Measurements from ENCODE around the gene C19orf85. TPM values are rescaled to one million over a fixed set of nuclear protein-coding genes. Genes with fewer than 3 reads are reported as not detected.

The C19orf85 gene
- polyA plus RNA-seq, 2 of the 4 experiments (the other 2 are of a cell fraction): not detected

- 88% methylated on average over 14 of the region's 14 CpGs for WGBS (ENCODE audit: missing lambda C conversion rate)
- POLR2A ChIA-PET: no interaction called here
- CTCF ChIA-PET: interaction anchor here (1.4 to 3.7 kb wide), 3 partner anchors 11 to 315 kb away, joined by 3 to 39 read pairs (median 7); no protein-coding TSS in a partner anchor
- H3K4me3 ChIP-seq: no peak overlapping the region
- no peak for DNase-seq (ENCODE audit: low read depth in 1 of 2, low spot score in 1 of 2)
- H3K27ac ChIP-seq: no peak overlapping the region
- no peak overlapping the region for H3K4me2 ChIP-seq
- no peaks in the 10 kb centered on the region for H3K9me3 ChIP-seq
- no peak for ATAC-seq
- TF ChIP-seq, protein P1, sequence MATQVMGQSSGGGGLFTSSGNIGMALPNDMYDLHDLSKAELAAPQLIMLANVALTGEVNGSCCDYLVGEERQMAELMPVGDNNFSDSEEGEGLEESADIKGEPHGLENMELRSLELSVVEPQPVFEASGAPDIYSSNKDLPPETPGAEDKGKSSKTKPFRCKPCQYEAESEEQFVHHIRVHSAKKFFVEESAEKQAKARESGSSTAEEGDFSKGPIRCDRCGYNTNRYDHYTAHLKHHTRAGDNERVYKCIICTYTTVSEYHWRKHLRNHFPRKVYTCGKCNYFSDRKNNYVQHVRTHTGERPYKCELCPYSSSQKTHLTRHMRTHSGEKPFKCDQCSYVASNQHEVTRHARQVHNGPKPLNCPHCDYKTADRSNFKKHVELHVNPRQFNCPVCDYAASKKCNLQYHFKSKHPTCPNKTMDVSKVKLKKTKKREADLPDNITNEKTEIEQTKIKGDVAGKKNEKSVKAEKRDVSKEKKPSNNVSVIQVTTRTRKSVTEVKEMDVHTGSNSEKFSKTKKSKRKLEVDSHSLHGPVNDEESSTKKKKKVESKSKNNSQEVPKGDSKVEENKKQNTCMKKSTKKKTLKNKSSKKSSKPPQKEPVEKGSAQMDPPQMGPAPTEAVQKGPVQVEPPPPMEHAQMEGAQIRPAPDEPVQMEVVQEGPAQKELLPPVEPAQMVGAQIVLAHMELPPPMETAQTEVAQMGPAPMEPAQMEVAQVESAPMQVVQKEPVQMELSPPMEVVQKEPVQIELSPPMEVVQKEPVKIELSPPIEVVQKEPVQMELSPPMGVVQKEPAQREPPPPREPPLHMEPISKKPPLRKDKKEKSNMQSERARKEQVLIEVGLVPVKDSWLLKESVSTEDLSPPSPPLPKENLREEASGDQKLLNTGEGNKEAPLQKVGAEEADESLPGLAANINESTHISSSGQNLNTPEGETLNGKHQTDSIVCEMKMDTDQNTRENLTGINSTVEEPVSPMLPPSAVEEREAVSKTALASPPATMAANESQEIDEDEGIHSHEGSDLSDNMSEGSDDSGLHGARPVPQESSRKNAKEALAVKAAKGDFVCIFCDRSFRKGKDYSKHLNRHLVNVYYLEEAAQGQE (IDR thresholded peaks at IDR 0.05): no peak
- TF ChIP-seq HEYL (CRISPR knock-in tag; IDR thresholded peaks at IDR 0.05): no peak
- no peak for TF ChIP-seq POLR2A (IDR thresholded peaks at IDR 0.05; ENCODE audit: low read length)
- TF ChIP-seq BCL3 (IDR thresholded peaks at IDR 0.05): no peak
- no peak for TF ChIP-seq HOXA7 (CRISPR knock-in tag; IDR thresholded peaks at IDR 0.05)
- peaks cover 33% of the 10 kb centered on the region for H3K4me1 ChIP-seq
- no peak for FAIRE-seq
Observed at GRCh38 chr19:55456347-55456746, 8.2 kb downstream of the C19orf85 start.

- no peak for ATAC-seq
- CTCF ChIA-PET: interaction anchor here (0.9 to 4.3 kb wide), 5 partner anchors 12 to 158 kb away, joined by 3 to 39 read pairs (median 7); no protein-coding TSS in a partner anchor
- H3K9me3 ChIP-seq: no peaks in the 10 kb centered on the region
- H3K4me1 ChIP-seq: peaks cover 35% of the 10 kb centered on the region
- H3K27ac ChIP-seq: no peak overlapping the region
- H3K4me3 ChIP-seq: no peak overlapping the region
- FAIRE-seq: no peak
- WGBS (ENCODE audit: missing lambda C conversion rate): 63% methylated on average over 9 of the region's 11 CpGs
- POLR2A ChIA-PET: no interaction called here
- H3K4me2 ChIP-seq: no peak overlapping the region
- TF ChIP-seq JUN (IDR thresholded peaks at IDR 0.05): no peak
- TF ChIP-seq FOSL2 (IDR thresholded peaks at IDR 0.05): no peak
- no peak for TF ChIP-seq FOSL2 (CRISPR knock-in tag; IDR thresholded peaks at IDR 0.05)
- no peak for TF ChIP-seq RAD21 (conservative IDR thresholded peaks at IDR 0.05 in 1 of 2, IDR thresholded peaks at IDR 0.05 in 1 of 2)
- no peak for TF ChIP-seq HEYL (CRISPR knock-in tag; IDR thresholded peaks at IDR 0.05)
- TF ChIP-seq POLR2AphosphoS2 (conservative IDR thresholded peaks at IDR 0.05; ENCODE audit: low read length): no peak
- TF ChIP-seq CBX2 (IDR thresholded peaks at IDR 0.05; ENCODE audit: borderline replicate concordance, low read depth): no peak
- TF ChIP-seq USF2 (IDR thresholded peaks at IDR 0.05): no peak
- TF ChIP-seq SMC3 (IDR thresholded peaks at IDR 0.05): no peak
- TF ChIP-seq GATA3 (IDR thresholded peaks at IDR 0.05; ENCODE audit: borderline replicate concordance): no peak
- TF ChIP-seq HOXA7 (CRISPR knock-in tag; IDR thresholded peaks at IDR 0.05): no peak
- TF ChIP-seq KDM5A (IDR thresholded peaks at IDR 0.05): no peak
- no peak for TF ChIP-seq RNF2 (IDR thresholded peaks at IDR 0.05; ENCODE audit: borderline replicate concordance, low read depth)
- TF ChIP-seq E2F6 (IDR thresholded peaks at IDR 0.05; ENCODE audit: borderline replicate concordance, low read depth): no peak
- TF ChIP-seq RCOR1 (IDR thresholded peaks at IDR 0.05; ENCODE audit: low read depth, low read length): no peak
- no peak for TF ChIP-seq TFCP2L1 (CRISPR knock-in tag; IDR thresholded peaks at IDR 0.05)
- no peak for TF ChIP-seq ZFP36 (IDR thresholded peaks at IDR 0.05; ENCODE audit: borderline replicate concordance, partially characterized antibody)
- TF ChIP-seq HOXB13 (CRISPR knock-in tag; IDR thresholded peaks at IDR 0.05; ENCODE audit: low read depth): no peak
- TF ChIP-seq, protein P2, sequence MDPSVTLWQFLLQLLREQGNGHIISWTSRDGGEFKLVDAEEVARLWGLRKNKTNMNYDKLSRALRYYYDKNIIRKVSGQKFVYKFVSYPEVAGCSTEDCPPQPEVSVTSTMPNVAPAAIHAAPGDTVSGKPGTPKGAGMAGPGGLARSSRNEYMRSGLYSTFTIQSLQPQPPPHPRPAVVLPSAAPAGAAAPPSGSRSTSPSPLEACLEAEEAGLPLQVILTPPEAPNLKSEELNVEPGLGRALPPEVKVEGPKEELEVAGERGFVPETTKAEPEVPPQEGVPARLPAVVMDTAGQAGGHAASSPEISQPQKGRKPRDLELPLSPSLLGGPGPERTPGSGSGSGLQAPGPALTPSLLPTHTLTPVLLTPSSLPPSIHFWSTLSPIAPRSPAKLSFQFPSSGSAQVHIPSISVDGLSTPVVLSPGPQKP (IDR thresholded peaks at IDR 0.05; ENCODE audit: low read depth, low read length): no peak
- TF ChIP-seq HOXB5 (CRISPR knock-in tag; IDR thresholded peaks at IDR 0.05): no peak
- TF ChIP-seq, protein P3, sequence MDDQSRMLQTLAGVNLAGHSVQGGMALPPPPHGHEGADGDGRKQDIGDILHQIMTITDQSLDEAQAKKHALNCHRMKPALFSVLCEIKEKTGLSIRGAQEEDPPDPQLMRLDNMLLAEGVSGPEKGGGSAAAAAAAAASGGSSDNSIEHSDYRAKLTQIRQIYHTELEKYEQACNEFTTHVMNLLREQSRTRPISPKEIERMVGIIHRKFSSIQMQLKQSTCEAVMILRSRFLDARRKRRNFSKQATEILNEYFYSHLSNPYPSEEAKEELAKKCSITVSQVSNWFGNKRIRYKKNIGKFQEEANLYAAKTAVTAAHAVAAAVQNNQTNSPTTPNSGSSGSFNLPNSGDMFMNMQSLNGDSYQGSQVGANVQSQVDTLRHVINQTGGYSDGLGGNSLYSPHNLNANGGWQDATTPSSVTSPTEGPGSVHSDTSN (IDR thresholded peaks at IDR 0.05): no peak
- no peak for DNase-seq (ENCODE audit: low read depth in 1 of 2, low spot score in 1 of 2)
Observed at GRCh38 chr19:55455576-55456235, 8.8 kb downstream of the C19orf85 start.
